GM18511 (cell line): ENCODE data around the gene MAPKAPK3.

ENCODE experiments used
- ATAC-seq: cut with Tn5 transposase; IDR thresholded peaks from one replicate; pipeline ENCODE4 v1.9.1; 2021; ENCODE audit warnings: mild to moderate bottlenecking, moderate library complexity; ENCODE audit not compliant: unreplicated experiment

Gene MAPKAPK3

GRCh38 chr3:50607271-50608091 is 9.5 kb upstream of the MAPKAPK3 start:
- no peak for ATAC-seq

- no peak for ATAC-seq
These were observed 8.7 kb upstream of the MAPKAPK3 start for GRCh38 chr3:50608278-50608677.

GRCh38 chr3:50609071-50609762 is 7.7 kb upstream of the MAPKAPK3 start:
- ATAC-seq: no peak

DNA sequence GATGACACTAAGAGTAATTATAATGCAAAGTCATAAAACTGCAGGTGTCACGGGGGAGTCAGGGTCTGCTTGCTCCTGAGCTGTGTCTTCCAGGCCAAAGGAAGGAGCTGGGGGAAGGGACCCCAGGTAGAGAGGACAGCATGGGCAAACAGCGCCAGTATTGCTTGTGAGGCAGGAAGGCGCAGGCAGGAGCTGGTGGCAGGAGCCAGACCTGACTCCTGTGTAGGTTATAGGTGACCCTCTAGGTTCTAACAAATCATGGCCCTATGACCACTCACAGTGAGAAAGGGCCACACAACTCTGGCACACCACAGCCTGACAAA is 7.2 kb upstream of the MAPKAPK3 start:
- ATAC-seq: no peak

DNA sequence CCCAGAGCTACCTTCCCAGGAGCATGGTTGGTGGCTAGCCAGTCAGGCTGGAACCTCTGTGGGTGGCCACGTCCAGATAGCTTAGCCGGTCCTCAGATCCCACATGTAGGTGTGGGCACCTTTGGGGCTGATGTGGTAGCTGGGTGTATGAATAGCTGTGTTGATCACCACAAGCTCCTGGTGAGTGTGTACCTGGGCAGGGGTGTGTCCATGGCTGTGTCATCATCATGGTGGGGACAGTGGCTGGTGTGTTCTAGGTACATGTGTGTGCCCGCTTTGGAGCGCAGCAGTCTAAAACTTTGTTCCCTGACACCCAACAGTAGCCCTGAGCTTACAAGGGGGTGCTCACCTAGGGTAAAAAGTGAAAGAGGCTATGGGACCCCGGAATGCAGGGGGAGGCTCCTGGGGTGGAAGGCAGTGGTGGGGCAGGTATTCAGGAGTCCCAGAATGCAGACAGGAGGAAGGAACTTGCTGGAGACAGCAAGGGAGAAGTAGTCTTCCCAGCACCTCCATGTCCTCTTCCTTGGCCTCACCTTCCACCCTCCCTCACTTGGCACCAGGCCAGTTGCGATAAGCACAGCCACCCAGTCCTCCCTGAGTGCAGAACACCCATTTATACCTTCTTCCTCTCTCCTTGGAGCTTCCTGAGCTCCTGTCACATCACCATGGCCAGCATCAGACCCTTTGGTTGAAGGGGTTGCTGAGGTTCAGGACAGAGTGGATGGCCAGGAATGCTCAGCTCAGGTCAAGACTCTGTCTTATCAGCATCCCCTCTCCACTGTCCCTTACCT is 6.6 kb upstream of the MAPKAPK3 start:
- no peak for ATAC-seq

GRCh38 chr3:50610992-50611463 is 5.9 kb upstream of the MAPKAPK3 start:
- ATAC-seq: no peak

- ATAC-seq: peak; percentile 76
These were observed 5.3 kb upstream of the MAPKAPK3 start, which contains the start of gene CISH for GRCh38 chr3:50611464-50612233. Gene CISH, minus strand, starts transcription at chr3:50611774. Its CDS starts 124 bp downstream, at chr3:50611650.

- ATAC-seq: no peak
These were observed 4.6 kb upstream of the MAPKAPK3 start for GRCh38 chr3:50612234-50612882.

GRCh38 chr3:50612970-50613846 is 3.7 kb upstream of the MAPKAPK3 start:
- ATAC-seq: no peak

DNA sequence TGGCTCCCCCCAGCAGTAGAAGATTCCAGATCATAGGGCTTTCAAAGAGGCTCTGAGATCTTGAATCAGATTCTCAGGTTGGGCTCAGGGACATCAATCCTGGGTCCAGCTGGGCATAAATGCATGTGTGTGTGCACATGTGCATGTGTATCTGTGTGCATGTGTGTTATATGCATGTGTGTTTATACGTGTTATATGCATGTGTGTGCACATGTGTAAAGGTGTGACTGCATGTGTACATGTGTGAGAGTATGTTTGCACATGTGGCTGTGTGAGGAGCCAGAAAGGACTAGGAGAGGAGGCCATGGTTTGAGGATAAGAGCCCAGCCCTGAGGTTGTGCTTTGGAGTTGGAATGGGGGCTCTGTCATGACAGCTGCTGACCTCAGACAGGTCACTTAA is 1.8 kb upstream of the MAPKAPK3 start:
- ATAC-seq: no peak

- peak; percentile 30 for ATAC-seq
These were observed 765 bp upstream of the MAPKAPK3 start for GRCh38 chr3:50616003-50616769.

DNA sequence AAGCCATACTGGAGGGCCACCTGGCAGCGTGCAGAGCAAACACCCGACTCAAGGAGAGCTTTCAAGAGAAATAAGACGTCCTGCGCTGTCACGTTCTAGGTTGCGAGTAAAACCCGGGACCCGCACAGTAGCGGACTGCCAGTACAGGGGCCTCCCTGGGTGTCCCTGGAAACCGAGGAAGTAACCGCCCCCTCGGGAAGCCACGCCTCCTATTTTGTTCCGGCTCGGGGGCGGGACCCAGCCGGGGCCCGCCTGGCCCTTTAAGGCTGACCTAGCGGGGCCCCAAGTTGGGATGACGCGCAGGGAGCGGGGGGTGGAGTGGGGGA is 218 bp upstream of the MAPKAPK3 start:
- peak; percentile 70 for ATAC-seq

- ATAC-seq: no peak
These were observed 1.0 kb downstream of the MAPKAPK3 start for GRCh38 chr3:50617911-50618481.

GRCh38 chr3:50620420-50620819 is 3.5 kb downstream of the MAPKAPK3 start:
- no peak for ATAC-seq

GRCh38 chr3:50620820-50621219 is 3.9 kb downstream of the MAPKAPK3 start:
- no peak for ATAC-seq

DNA sequence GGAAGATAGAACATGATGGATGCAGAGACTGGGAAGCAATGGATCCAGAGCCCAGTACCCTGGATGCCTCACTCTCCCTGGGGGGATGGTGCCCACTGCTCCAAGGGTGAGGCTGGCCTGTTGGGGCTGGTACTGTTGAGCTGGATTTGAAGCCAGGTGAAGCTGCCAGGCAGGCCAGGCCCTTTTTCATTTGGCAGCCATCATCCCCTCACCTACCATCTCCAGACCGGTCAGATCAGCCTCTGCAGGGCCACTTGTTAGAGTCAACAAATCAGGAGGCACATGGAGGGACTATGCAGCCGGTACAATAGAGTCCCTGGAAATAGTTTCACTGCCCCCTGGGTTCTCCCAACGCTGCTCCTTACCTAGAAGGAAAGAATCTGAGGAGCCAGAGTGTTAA is 5.9 kb downstream of the MAPKAPK3 start:
- no peak for ATAC-seq

- ATAC-seq: peak; percentile 72
These were observed 7.0 kb downstream of the MAPKAPK3 start for GRCh38 chr3:50623840-50624474.

DNA sequence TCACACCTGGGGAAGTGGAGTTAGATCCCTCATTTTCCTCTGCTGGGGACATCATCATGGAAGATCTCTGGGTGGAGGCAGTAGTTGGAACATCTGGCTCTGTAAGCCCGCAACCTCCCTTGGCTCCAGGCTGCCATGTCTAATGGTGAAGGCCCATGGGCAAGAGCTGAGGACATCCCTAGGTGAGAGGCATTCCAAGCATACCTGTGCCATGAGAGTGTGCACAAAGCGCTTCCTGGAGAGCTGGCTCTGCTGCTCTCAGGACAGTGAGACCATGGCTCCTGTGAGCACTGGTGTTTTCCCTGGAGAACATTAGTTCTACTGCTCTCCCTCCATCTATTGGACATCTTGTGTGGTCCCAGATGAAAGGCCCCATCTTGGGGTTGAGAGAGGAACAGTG is 7.7 kb downstream of the MAPKAPK3 start:
- ATAC-seq: no peak
